Ammon's horn (tissue), 1 donor: ENCODE data around the gene SRP9.

ENCODE experiments used
- DNase-seq: peaks from one replicate; pipeline ENCODE4 v3.0.0-alpha.2; 2016; ENCODE audit warnings: low spot score

The SRP9 gene

DNA sequence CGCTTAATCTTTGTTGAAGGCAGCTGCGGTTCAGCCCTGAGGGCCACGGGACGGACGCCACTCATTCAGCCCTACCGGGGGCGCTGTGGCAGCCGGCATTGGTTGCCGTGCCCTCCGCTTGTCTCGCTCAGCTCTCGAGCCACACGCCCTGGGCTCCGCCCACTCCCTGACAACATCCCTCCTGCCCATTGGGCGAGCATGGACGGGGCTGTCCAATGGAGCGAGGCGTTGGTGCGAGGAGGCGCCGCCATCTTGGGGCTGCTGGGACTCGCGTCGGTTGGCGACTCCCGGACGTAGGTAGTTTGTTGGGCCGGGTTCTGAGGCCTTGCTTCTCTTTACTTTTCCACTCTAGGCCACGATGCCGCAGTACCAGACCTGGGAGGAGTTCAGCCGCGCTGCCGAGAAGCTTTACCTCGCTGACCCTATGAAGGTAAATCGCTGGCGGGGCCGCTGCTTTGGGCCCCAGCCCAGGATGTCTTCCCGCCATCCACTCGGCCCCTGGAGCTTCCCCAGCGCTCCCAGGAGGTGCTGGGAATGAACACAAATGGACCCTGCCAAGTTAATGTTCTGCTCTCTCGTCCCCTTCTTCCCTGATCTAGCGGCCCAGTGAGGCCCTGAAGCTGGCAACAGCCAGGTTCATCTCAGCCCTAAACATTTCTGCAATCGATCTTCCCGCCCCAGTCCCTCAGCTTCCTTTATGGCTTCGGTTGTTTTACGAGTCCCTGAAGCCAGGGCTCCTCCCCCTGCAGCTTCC lies at the start of gene SRP9:
TSS of gene SRP9 (plus strand) at position 244 of the 754 bp plus-strand sequence. CDS start at position 359, 115 bp downstream.
- peak; percentile 99 for DNase-seq

DNA sequence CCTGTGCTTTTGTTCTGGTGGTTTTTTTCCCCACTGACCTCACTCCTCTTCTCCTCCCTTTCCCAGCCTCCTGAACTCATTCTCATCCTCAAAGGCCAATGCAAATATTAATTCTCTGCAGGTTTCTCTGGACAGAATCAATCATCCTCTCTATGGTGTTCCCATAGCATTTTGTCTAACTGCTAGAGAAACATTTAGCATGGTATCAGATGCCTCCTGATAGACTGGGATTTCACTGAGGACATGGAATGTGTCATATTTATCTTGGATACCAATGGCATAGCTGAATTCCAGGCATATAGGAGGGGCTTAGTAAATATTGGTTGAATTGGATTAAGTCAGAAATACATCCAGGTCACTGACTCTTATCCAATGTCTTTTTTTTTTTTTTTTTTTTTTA lies 46.1 kb upstream of the SRP9 start:
- DNase-seq, result no peak

GRCh38 chr1:225733254-225733653 lies 44.4 kb upstream of the SRP9 start:
- no peak for DNase-seq

DNA sequence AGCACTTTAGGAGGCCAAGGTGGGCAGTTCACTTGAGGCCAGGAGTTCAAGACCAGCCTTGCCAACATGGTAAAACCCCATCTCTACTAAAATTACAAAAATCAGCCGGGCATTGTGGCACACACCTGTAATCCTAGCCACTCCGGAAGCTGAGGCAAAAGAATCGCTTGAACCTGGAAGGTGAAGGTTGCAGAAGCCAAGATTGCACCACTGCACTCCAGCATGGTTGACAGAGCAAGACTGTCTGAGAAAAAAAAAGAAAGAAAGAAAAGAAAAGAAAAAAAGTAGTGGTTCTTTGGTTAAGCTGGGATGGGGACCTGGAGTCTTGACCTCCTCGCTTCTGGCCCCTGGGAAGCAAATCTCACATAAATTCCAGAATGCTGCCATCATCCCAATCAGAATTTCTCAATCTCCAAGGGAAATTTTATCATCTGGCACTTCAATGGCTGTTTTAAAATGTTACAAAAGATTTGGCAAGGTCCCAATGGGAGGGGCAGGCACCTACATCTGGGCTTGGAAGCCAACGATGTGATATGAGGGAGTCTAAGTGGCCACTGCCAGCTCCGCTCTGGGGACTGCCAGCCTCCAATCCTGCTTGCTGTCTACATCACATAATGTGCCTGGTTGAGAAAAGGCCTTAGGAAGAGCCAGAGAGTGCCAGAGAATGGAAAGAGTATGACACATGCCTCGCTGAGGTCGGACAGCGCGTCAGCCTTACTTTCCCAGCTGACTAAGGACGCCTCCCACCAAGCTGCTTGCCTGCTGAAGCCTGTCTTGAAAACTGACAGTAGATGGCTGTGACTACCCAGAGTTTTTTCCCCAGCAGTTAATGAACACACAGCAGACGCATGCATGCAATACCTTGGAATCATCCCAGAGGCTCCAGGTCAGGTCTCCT lies 42.1 kb upstream of the SRP9 start:
- DNase-seq, result peak; percentile 57

DNA sequence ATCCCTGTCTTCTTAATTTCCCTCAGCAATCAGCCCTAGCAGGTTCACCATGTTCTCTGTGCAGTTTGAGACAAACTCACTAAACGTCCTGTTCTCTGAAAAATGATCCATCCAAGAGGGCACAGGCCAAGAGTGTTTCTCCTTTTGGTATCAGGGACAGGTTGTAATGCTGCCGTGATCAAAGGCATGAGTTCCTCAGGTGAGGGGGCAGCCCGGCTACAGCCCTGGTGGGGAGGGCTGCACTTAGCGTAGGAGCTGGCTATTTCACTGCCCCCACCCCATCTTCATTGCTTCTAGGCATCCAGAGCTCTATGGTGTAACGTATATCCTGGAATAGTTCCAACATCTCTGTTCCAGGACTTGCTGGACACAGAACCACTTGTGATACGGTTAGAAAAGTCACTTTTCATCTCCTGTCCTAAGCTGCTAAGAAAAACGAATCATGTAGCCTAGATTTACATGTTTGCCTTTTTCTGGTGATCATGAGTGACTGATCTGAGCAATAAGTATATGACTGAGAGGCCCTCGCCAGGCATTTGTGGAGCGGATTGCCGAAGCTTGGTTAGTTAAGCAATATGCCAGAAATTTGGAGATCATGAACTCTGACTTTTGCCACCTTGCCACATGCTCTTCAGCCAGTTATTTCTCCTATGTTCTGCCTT lies 41.1 kb upstream of the SRP9 start:
- no peak for DNase-seq

DNA sequence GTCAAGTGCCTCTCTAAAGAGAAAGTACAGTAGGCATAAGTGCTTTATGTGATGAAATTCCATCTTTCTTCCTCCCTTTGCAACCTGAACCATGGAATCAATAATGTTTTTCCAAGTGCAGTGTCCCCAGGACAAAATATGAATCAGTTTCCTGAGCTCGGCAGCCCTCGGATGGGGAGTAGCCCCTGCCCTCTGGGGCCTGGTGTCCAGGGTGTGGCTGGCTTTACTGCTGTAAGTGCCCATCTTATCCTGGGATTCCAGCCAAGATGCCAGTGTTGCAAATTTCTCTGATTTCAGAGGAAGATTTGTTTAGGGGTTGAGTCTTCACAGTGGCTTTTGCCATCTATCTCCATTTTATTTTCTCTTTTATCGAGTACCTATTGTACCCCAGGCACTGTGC lies 40.5 kb upstream of the SRP9 start:
- DNase-seq, result no peak

DNA sequence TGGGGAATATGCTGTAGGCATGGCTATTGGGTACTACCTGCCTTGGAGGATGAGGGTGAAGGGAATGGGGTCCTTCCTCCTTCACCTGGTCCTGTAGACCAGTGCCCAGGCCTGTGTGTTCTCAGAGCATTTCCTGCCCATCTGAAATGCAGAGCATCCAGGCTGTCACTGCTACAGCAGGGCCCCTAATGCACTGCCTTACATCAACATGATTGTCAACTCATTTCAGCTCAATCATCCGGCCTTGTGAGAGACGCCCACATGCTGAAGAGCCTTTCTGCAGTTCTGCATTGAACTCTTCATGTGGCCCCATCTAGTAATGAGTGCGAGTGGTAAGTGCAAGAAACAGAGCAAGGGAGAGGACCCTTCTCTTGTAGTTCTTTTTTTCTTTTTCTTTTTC lies 39.8 kb upstream of the SRP9 start:
- no peak for DNase-seq

DNA sequence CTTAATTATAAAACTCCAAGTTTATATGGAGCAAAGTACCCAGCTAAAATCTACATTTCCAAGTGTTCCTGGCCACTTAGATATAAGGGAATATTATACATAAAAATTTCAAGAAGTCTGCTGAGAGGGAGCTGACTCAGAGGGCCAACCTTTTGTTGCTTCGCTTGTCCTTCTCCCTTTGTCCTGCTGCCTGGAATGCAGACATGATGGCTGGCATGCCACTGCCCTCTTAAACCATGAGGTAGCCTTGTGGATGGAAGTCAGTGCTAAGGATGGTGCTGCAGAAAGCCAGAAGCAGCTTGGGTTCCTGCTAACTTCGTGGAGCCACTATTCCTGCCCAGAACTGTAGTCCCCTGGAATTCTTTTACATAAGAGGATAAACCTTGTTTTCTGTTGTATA lies 38.9 kb upstream of the SRP9 start:
- no peak for DNase-seq

- no peak for DNase-seq
Measured at GRCh38 chr1:225739542-225740107, 38.0 kb upstream of the SRP9 start.

- no peak for DNase-seq
Measured at GRCh38 chr1:225744745-225745144, 32.9 kb upstream of the SRP9 start.

GRCh38 chr1:225745273-225745672 lies 32.4 kb upstream of the SRP9 start:
- DNase-seq, result no peak

- peak; percentile 76 for DNase-seq
Measured at GRCh38 chr1:225746361-225747179, 31.1 kb upstream of the SRP9 start.

DNA sequence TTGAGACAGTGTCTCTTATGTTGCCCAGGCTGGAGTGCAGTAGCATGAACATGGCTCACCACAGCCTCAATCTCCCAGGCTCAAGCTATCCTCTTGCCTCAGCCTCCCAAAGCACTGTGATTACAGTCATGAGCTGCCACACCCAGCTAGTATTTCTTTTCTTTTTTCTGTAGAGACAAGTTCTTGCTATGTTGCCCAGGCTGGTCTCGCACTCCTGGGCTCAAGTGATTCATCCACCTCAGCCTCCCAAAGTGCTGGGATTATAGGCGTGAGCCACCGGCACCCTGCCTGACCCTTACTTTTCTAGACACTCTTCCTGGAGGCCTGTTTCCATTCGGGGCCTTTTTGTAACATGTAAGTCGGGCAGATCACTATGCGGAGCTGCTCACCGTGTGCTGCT lies 30.1 kb upstream of the SRP9 start:
- DNase-seq, result no peak

GRCh38 chr1:225748529-225748928 lies 29.1 kb upstream of the SRP9 start:
- no peak for DNase-seq

- no peak for DNase-seq
Measured at GRCh38 chr1:225749706-225750105, 27.9 kb upstream of the SRP9 start.

- no peak for DNase-seq
Measured at GRCh38 chr1:225750420-225750819, 27.2 kb upstream of the SRP9 start.

- DNase-seq, result no peak
Measured at GRCh38 chr1:225750875-225751824, 26.5 kb upstream of the SRP9 start.

GRCh38 chr1:225752245-225752644 lies 25.4 kb upstream of the SRP9 start:
- no peak for DNase-seq

DNA sequence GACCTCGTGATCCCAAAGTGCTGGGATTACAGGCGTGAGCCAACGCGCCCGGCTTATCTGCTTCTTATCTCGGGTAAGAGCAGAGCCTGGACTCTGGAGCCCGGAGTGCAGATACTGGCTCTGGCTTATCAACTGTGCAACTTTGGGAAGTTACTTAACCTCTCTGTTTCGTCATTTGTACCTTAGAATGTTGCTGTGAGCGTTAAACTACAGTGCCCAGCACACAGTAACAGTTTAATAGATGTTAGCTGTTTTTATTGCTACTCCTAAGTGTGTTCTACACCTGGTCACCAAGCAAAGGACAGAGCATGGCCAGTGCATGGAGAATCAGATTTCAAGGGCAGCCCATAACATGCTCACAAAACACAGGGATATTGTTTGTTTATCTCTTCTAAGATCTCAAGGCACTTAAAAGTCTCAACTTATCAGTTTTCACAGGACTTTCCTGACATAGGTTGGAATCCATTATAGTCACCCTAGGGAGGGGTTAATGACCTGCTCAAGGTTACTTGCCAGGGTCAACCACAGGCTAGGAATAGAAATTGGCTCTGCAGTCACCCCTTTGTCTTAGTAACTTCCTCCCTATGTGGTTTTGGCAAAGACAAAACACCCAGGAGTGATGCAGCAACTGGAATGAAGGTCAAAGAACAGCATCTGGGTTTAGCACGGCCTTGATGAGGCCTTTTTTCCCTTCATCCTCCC lies 22.5 kb upstream of the SRP9 start:
- no peak for DNase-seq
